Femur (tissue), 1 donor: ENCODE measurements around the gene YIPF2.
"Not testable (repeated sequence)": the region's sequence is repeated elsewhere in the genome, so short reads cannot be mapped to it uniquely, and the experiment has no call there.

Experiments
- DNase-seq: peaks from one replicate; pipeline ENCODE4 v3.0.0-alpha.2; 2017

The YIPF2 gene

DNA sequence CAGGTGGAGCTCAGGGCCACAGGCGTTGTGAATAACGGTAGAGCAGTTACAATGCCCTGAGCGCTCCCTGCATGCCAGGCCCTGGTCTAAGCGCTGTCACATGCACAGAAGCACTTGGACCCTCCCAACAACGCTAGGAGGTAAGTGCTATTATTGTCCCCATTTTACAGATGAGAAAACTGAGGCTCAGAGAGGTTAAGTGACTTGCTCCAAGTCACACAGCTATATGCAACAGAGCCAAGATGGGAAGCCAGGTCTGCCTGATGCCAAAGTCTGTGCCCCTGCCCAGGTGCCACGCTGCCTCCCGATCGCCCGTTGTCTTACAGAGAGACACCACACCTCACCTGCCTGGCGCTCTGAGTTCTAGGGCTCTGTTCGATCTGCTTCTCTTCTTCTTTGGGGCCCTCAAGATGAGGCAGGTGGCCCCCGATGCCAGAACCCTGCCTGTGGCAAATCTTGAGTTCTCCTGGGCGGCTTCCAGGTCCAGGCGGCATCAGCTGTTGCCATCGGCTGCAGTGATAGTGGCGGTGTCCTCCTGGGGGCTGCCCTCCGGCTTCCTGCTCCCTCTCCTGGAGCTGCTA lies 20.0 kb downstream of the YIPF2 start:
- no peak for DNase-seq

DNA sequence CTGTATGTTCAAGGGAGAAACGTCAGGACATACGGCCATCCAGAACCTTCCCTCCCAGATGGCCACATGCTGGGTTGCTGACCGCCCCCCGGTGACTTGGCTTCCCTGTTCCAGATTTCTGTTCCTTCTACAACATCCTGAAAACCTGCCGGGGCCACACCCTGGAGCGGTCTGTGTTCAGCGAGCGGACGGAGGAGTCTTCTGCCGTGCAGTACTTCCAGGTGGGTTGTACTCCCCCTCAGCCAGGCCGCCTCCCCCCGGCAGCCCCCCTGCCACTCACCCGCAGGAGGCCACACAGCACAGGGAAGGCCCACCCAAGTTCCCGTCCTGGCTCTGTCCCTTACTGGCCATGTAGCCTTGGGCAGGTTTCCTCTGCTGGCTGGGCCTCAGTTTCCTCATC lies 20.5 kb downstream of the YIPF2 start:
- DNase-seq: no peak

DNA sequence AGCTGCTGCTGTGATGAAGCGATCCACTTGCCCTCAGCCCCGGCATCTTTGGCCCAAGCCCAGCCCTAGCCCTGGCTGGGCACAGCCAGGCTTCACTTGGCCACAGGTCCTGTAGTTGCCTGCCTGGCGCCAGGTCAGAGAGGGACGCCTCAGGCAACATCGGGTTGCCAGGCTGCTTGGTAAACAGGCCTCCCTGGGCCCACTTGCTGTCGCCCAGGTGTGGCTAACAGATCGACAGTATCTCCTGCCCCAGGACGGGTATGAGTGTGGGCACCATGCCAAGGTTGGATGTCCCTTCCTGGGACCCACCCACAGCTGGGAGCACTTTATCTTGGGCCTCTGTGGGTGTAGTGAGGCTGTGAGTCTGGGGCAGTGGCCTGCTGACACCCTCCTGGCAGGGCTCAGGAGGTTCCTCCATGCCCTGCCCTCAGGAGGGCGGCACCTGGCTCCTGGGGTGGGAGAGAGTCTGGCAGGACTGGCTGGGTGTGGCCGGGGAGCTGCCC lies 29.2 kb downstream of the YIPF2 start:
- DNase-seq: no peak

DNA sequence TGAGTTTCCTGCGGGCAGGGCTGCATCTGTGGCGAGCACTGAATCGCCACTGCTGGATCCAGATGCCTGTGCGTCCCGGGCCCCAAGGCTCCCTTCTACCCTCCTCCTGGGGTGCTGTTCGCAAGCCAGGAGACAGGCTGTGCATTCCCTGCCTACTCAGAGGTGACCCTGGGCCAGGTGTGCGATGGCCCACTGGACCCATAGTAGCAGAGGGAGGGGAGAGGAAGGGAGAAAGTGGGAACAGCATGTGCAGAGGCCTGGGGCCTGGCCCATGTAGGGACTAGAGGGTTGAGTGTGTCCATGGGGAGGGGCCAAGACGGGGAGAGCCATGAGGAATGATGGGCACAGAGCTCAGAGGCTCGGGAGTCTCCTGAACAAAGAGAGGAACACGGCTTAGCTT lies 29.8 kb downstream of the YIPF2 start:
- no peak for DNase-seq

DNA sequence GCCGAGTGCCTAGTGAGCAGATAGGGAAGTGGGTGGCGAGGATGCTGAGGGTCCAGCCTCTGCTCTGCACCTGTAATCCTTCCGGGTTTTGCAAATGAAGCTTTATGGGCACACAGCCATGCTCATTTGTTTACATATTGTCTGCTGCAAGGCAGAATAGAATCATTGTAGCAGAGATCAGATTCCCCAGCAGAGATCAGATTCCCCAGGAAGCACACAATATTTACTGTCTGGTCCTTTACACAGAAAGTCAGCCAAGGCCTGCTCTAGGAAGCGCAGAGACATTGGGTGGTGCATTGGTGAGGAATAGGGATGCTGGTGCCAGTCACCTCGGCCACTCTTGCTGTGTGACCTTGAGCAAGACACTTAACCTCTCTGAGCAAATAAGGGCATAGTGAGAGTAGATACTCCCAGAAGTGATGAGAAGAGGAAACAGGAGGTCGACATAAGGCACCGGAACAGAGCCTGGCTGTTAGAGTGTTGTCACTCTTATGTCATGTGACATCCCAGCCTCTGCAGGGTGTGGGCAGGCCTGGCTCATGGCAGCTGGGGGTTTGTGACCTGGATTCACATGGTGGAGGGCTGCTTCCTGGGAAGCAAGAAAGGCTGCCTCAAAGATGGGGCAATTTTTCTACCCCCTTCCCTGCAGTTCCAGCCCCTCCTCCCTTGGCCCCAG lies 31.4 kb downstream of the YIPF2 start:
- DNase-seq: no peak

DNA sequence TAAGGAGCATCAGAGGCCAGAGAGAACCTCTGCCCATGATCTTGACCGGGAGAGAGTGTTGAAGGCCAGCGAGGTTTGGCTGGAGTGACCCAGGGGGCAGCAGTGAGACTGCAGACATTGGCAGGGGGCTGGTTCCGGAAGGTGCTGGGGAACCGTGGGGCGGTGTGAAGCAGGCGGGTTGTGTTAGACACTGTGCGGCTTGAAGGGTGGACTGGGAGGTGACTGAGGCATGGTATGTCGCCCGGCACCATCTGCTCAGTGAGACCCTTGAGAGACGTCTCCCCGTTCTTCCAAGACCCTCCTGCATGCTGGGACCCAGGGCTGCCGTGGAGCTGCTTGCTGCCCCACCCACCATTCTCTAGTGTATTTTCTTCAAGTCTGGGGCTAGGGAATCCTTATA lies 32.5 kb downstream of the YIPF2 start:
- no peak for DNase-seq

DNA sequence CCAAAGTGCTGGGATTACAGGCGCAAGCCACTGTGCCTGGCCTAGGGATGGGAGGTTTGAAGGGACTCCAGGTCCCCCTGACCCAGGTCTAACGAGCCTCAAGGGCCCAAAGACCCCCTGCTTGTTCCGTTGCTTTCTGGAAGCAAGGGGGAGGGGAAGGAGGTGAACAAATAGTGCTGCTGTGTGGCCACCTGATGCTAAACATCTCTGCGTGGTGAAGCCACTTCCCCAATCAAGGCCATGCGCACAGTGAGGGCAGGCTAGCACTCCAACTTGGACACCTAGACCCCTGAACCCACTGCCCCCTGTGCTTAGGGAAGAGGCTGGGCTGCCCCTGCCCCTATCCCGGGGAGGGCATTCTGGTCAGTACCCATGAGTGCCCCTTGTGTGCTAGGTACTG lies 33.1 kb downstream of the YIPF2 start:
- DNase-seq: no peak

DNA sequence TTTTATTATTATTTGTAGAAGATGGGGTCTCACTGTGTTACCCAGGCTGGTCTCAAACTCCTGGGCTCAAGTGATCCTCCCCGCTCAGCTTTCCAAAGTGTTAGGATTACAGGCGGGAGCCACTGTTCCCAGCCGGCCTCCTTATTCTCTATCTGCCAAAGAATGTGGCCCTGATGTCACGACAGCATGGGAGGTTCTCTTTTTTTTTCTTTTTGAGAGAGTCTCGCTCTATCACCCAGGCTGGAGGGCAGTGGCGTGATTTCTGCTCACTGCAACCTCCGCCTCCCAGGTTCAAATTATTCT lies 33.6 kb downstream of the YIPF2 start:
- no peak for DNase-seq

DNA sequence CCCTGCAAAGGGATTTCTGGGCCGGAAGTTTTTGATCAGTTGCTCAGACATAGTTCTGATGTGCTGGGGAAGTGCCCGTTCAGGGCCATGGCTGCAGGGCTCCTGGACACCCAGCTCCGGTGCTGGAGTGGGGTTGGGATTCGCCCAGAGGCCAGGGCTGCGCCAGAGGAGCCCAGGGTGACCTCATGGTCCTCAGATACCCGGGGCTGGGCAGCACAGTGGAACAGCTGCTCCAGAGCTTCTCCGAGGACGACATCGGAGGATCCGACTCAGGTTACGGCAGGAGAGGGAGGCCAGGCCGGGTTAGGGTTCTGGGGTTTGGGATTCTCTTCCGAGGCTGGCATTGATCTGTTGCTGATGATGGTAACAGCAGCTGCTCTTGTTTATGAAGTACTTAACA lies 36.2 kb downstream of the YIPF2 start:
- peak; percentile 68 for DNase-seq

DNA sequence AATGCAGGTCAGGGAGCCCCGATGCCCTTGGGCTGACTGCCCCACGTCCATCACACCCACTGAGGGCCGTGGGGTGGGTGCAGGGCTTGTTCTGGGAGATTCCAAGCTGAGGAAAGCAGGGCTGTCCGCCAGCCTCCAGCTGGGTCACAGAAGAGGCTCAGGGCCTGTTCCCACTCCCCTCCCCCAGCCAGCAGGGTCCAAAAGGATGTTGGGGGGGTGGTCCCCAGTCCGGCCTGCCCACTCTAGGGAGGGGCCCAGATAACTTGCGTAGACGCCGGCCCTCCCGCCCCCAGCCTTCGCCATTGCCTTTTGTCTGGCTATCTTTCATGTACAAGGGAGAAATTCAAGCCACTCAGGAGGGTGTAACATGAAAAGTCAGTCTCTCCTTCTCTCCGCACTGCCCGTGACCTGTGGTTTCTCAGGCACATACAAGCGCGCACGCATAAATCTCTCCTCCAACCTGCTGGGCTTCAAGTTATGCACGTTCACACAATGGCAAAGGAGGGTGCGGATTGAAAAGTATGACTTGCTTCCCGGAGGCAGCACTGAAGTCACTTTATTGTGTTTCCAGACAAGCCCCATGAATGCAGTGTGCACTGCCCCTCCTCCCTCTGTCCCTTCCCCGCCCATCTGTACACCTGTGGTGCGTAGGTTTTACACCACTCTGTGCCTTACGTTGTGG lies 36.9 kb downstream of the YIPF2 start:
- DNase-seq: peak; percentile 62

DNA sequence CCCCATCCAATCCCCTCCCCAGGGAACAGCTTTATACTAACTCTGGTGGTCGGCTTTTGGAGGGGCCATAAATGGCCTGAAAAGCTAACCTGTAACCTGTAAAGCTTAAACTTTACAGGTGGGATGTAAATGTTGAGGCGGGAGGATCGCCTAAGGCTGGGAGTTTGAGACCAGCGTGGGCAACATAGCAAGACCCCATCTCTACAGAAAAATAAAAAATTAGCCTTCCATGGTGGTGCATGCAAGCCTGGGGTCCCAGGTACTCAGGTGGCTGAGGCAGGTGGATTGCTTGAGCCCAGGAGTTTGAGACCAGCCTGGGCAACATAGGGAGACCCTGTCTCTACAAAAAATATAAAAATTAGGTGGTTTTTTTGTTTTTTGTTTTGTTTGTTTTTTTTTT lies 38.6 kb downstream of the YIPF2 start:
- DNase-seq: no peak

DNA sequence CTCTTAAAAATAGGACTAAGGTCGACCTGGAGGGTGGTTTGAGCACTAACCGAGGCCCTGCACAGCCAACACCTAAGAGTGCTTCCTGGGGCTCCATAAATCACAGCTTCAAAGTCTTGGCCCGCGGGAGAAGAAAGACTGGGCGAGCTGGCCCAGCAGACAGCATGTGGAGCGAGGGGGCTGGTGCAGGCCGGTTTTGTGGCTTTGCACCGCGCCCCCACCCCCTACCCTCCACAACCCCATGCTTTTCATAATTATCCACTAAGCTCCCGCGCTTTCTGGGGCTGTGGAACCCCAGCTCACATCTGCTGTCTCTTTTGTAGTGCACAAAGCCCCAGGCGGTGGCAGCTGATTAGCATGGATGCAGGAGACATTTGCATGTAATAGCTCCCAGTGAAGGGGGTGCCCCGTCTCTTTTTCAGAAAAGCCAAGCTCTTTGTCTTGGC lies 40.0 kb downstream of the YIPF2 start:
- no peak for DNase-seq

DNA sequence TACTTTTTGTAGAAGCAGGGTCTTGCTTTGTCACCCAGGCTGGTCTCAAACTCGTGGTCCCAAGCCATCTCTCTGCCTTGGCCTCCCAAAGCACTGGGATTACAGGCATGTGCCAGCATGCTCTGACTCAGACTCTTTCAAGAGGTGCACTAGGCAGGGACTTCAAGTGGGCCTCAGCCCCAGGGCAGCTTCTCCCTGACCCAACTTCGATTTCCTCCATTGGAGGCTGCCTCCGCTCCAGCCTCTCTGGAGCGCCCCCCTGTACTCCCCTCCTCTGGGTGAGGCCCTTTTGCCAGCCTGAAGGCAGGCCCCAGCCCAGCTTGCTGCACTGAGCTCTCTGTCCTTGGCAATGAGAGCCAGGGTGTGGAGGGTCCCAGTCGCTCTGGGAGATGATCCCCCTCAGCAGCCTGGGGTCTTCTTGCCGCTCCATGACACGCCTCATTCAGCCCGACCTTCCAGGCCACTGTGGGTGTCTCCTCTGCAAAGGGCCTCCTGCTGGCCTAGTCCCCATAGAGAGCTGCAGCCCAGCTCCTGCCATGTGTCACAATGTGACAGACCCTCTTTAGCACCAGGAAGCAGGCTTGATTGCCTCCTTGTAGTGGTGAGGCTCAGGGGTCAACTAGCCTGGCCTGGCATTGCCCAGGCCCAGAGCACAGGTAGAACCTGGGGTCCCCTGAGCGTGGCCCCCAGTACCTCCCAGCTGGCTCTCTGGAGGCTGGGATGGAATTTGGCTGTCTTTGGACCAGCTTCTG lies 40.6 kb downstream of the YIPF2 start:
- no peak for DNase-seq

DNA sequence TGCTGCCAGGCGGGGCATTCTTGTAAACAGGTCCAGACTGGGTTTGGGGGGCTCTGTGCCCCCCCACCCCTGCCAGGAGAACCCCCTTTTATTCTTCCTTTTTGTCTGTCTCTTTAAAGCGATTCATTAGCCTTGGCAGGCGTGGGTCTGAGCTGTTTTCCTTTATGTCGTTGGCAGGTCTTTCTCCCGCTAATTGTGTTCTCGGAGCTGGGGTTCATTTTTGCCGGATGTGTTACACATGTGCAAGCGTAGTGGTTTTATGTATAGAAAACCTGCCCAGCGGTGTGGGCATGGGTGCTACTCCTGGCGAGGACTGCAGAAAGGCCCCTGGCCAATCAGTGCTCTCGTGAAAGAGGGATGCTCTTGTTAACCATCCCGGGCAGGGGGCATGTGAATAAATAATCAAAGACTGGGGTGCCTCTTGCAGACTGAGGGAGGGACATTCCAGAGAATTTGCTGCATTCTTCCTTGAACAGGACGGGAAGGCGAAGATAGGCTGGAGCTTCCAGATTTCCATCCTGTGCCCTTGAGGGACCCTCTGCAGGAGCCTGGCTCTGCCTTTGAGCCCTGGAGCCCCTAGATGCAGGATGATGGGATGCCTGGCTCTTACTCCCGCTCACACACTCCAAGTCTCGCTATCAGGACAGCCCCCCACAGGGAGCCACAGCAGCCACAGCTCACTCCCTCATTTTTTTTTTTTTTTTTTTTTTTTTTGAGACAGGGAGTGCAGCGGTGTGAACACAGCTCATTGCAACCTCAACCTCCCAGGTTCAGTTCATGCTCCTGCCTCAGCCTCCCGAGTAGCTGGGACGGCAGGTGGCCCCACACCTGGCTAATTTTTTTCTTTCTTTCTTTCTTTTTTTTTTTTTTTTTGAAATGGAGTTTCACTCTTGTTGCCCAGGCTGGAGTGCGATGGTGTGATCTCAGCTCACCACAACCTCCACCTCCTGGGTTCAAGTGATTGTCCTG lies 43.0 kb downstream of the YIPF2 start:
- DNase-seq: no peak

DNA sequence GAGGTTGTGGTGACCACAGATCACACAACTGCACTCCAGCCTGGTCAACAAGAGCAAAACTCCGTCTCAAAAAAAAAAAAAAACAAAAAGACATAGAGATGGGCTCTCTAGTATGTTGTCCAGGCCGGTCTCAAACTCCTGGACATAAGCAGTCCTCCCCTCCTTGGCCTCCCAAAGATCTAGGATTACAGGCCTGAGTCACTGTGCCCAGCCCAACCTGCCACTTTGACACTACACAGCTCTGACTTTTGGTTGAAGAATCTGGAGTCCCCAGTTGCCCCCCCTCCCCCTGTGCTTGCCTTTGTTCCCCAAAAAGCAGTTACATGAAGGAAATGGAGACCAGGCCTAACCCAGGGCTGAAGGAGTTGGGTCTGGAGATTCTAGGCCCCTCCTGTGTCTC lies 44.2 kb downstream of the YIPF2 start:
- DNase-seq: no peak

DNA sequence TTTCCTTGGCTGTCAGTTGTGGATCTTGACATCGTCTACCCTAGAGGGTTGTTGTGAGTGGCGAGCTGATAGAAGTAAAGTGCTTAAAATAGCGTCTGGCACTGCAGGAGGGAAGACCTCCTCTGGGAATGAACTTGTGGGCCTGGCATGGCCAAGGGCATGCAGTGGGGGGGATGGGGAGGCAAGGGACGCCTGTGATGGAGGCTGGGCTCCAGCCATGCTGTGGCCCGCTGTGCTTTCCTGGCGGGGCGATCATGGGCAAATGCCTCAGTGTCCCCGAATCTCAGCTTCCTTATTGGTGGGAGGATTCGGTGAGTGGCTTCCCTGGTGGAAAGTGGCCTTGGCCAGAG lies 46.4 kb downstream of the YIPF2 start:
- no peak for DNase-seq

DNA sequence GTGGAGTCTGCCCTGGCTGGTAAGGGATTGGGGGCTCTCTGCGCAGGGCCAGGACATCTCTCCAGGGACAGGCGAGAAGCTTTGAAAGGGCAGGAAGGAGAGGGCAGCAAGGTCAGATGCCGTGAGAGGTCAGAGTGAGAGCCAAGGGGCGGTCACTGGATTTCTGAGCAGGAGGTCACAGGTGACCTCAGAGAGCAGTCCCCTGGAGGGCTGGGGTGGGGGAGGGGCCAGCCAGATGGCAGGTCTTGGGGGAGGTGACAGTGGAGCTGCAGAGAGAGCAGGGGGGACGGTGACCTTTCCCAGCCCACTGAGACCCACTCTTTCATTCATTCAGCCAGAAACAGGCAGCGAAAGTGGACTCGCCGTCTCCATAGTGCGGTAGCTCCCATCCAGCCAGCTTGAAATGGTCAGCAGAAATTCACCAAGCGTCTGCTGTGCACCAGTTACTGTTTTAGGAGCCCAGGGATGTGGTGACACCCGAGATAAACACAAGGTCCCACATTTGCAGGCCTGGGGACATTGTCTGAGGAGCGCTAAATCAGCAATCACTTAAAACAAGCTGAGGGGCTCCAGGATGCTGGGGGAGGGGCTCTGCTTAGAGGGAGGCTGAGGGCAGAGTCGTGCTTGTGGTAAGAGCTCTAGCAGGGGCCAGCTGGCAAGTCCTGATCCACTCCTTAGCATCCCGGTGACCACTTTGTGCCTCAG lies 46.9 kb downstream of the YIPF2 start:
- DNase-seq: no peak

DNA sequence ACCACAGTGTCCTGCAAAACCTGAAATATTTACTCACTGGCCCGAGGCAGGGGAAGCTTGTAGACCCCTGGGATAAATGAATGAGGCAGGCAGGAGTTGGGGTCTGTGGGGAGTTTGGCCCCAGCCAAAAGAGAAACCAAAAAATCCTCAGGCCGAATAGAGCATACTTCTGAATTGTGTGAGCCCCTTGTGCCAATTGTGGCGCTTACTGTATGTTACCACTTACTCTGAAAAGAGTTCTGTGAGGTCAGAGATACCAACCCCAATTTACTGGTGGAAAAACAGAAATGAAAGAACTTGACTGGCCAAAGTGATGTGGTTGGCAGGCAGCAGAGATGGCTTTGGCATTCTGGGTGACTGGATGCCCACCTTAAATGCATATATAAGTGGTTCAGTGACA lies 50.2 kb downstream of the YIPF2 start:
- no peak for DNase-seq

DNA sequence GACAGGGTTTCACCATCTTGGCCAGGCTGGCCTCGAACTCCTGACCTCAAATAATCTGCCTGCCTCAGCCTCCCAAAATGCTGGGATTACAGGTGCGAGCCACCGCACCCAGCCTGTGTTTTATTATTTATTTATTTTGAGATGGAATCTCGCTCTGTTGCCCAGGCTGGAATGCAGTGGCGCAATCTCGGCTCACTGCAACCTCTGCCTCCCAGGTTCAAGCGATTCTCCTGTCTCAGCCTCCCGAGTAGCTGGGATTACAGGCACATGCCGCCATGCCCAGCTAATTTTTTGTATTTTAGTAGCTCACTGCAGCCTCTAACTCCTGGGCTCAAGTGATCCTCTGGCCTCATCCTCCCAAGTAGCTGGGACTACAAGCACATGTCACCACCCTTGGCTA lies 50.8 kb downstream of the YIPF2 start:
- not testable (repeated sequence) for DNase-seq

DNA sequence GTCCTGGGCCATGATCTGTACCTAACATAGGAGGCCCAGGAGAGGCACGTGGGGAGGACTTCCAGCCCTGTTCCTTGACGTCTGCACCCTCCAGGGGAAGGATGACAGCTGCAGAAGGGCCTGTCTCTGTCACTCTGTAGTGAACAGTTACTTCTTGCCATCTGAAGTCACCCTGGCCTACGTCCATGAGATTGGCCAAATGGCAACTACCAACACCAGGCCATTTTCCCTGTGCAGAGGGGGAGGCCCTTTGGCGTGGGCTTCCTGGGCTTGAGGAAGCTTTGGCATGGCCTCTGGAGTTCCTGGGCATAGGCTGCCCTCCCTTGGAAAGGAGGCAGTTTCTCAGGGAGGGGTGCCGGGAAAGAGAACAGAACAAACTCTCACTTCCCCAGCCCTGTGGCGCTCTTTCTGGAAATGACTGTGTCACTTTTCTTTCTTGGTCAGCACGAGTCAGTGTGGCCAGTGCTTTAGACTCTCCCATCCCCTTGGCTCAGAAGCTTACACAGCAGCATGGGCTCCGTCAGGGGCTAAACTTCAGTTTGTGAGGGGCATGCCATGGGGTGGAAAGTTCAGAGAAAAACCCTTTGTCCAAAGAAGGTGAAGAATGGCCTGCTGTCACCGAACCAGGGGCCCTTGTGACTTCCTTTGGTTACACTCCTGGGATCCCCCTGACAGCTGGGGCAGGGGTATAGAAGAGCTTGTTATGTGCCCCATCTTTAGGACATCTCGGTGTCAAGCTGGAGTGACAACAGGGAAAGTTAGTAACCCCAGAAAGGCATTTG lies 51.8 kb downstream of the YIPF2 start:
- DNase-seq: no peak

DNA sequence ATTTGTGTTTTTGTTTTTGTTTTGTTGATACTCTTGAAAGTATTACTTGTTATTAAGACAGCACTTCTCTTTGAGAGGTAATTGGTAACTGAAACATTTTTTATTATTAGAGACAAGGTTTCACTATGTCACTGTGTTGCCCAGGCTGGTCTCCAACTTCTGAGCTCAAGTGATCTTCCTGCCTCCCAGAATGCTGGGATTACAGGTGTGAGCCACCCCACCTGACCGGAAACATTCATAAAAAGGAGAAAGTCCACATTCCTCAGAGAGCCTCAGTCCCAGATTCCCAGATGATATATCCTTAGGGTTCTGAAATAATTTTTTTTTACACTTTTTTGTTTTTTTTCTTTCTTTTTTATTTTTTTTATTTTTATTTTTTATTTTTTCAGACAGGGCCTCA lies 54.4 kb downstream of the YIPF2 start:
- DNase-seq: no peak
